C4-2B (cell line): ENCODE measurements around the gene ABCC8.

Experiments used
- ZFX ChIP-seq: fragments of 450-650 bp; IDR thresholded peaks from 2 replicates; pipeline ENCODE4 v1.6.1; 2017
- TF ChIP-seq, protein P1 (sequence below): fragments of 450-650 bp; conservative IDR thresholded peaks from 2 replicates; pipeline ENCODE4 v1.5.1; 2017; ENCODE audit warnings: mild to moderate bottlenecking

- TF ChIP-seq, protein P1, sequence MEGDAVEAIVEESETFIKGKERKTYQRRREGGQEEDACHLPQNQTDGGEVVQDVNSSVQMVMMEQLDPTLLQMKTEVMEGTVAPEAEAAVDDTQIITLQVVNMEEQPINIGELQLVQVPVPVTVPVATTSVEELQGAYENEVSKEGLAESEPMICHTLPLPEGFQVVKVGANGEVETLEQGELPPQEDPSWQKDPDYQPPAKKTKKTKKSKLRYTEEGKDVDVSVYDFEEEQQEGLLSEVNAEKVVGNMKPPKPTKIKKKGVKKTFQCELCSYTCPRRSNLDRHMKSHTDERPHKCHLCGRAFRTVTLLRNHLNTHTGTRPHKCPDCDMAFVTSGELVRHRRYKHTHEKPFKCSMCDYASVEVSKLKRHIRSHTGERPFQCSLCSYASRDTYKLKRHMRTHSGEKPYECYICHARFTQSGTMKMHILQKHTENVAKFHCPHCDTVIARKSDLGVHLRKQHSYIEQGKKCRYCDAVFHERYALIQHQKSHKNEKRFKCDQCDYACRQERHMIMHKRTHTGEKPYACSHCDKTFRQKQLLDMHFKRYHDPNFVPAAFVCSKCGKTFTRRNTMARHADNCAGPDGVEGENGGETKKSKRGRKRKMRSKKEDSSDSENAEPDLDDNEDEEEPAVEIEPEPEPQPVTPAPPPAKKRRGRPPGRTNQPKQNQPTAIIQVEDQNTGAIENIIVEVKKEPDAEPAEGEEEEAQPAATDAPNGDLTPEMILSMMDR: no peak
- TF ChIP-seq ZFX: no peak
These were observed 10.0 kb upstream of the ABCC8 start for GRCh38 chr11:17486646-17487045.
